Mammary epithelial cell (primary cell): ENCODE results near the gene FAIM.

Source experiments
- CTCF ChIP-seq, 2 donors: IDR thresholded peaks in 1 of 2; conservative IDR thresholded peaks in 1 of 2; 2 replicates each; pipeline ENCODE4 v1.5.1; 2011 to 2012; ENCODE audit warnings: inconsistent platforms in 2 of 2, low read length in 2 of 2, mild to moderate bottlenecking in 2 of 2, control low read depth in 1 of 2, low read depth in 1 of 2; ENCODE audit not compliant: insufficient read depth in 1 of 2; ENCODE audit errors: extremely low read depth in 1 of 2
- EZH2 ChIP-seq: IDR thresholded peaks from 2 replicates; pipeline ENCODE4 v1.6.1; 2012; ENCODE audit warnings: low read length, inconsistent platforms, borderline replicate concordance

- TF ChIP-seq CTCF (conservative IDR thresholded peaks at IDR 0.05 in 1 of 2, IDR thresholded peaks at IDR 0.05 in 1 of 2; ENCODE audit: extremely low read depth in 1 of 2, insufficient read depth in 1 of 2, low read depth in 1 of 2, low read length in 2 of 2) (no peak), EZH2 (no peak)
Measured at GRCh38 chr3:138678086-138678485, 69.5 kb downstream of the FAIM start.
